ENCODE data around the gene TBC1D23. TPM values are rescaled to one million over a fixed set of nuclear protein-coding genes. Genes with fewer than 3 reads are reported as not detected.
"Not testable (repeated sequence)": the region's sequence is repeated elsewhere in the genome, so short reads cannot be mapped to it uniquely, and the experiment has no call there.

TBC1D23 gene
- polyA plus RNA-seq, 1 of the 3 experiments (the other 2 are of a cell fraction): 6.7 TPM

GRCh38 chr3:100325827-100326226 lies 65.0 kb downstream of the TBC1D23 start:
- H3K27ac ChIP-seq (ENCODE audit: low read depth in 2 of 2, low read length in 1 of 2): no peak overlapping the region
- H2AFZ ChIP-seq (ENCODE audit: low read depth): no peak overlapping the region
- H3K4me2 ChIP-seq: no peak overlapping the region
- H3K79me2 ChIP-seq (ENCODE audit: insufficient read depth): no peaks in the 10 kb centered on the region
- peaks cover 24 to 44% of the 10 kb centered on the region in 2 experiments for H3K36me3 ChIP-seq (replicated peaks in 1 of 2; ENCODE audit: control insufficient read depth in 1 of 2, insufficient read depth in 2 of 2, low read length in 1 of 2)
- no peak for DNase-seq
- H3K9me3 ChIP-seq: no peaks in the 10 kb centered on the region
- no peaks in the 10 kb centered on the region for H3K9me2 ChIP-seq
- H3K4me3 ChIP-seq (ENCODE audit: low read depth in 2 of 2, low read length in 1 of 2): no peak overlapping the region
- POLR2A ChIA-PET: no interaction called here
- TF ChIP-seq MAX (IDR thresholded peaks at IDR 0.05; ENCODE audit: low read depth): no peak
- no peak for TF ChIP-seq GATA2 (CRISPR knock-in tag; IDR thresholded peaks at IDR 0.05)
- CTCF ChIA-PET: no interaction called here
- H3F3A ChIP-seq (replicated peaks; ENCODE audit: insufficient read depth): peaks cover 6% of the 10 kb centered on the region
- H3K27me3 ChIP-seq (ENCODE audit: insufficient read depth): no peaks in the 10 kb centered on the region
- H3K9ac ChIP-seq: no peak overlapping the region
- no peaks in the 10 kb centered on the region for H4K20me1 ChIP-seq (ENCODE audit: insufficient read depth)
- H3K4me1 ChIP-seq (ENCODE audit: control insufficient read depth in 1 of 2, insufficient read depth in 2 of 2, low read depth in 1 of 2, low read length in 1 of 2): peaks cover 0 to 2% of the 10 kb centered on the region in 2 experiments; a peak in 1 of 4 replicates

DNA sequence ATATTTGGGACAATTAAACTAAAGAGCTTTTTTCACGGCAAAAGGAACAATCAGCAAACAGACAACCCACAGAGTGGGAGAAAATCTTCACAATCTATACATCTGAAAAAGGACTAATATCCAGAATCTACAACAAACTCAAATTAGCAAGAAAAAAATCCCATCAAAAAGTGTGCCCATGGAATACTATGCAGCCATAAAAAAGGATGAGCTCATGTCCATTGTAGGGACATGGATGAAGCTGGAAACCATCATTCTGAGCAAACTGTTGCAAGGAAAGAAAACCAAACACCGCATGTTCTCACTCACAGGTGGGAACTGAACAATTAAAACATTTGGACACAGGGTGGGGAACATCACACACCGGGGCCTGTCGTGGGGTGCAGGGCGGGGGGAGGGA lies 66.6 kb downstream of the TBC1D23 start:
- H3K79me2 ChIP-seq (ENCODE audit: insufficient read depth): not testable (repeated sequence)
- CTCF ChIA-PET: interaction anchor here (0.8 kb wide), 1 partner anchor 13 kb away, joined by 3 read pairs; no protein-coding TSS in a partner anchor

GRCh38 chr3:100329800-100330489 lies 69.2 kb downstream of the TBC1D23 start:
- POLR2A ChIA-PET: no interaction called here
- H3K9ac ChIP-seq: no peak overlapping the region
- no peak overlapping the region for H3K4me2 ChIP-seq
- DNase-seq: no peak
- H3K36me3 ChIP-seq (replicated peaks in 1 of 2; ENCODE audit: control insufficient read depth in 1 of 2, insufficient read depth in 2 of 2, low read length in 1 of 2): peaks cover 5 to 23% of the 10 kb centered on the region in 2 experiments
- CTCF ChIA-PET: interaction anchor here (1.5 to 2.9 kb wide), 2 partner anchors 13 to 30 kb away, joined by 4 to 14 read pairs; no protein-coding TSS in a partner anchor
- 71% methylated on average over 4 of the region's 4 CpGs for WGBS (ENCODE audit: low lambda C conversion rate)
- H4K20me1 ChIP-seq (ENCODE audit: insufficient read depth): no peaks in the 10 kb centered on the region
- H3K27ac ChIP-seq (ENCODE audit: low read depth in 2 of 2, low read length in 1 of 2): no peak overlapping the region
- peaks cover 0 to 4% of the 10 kb centered on the region in 2 experiments; a peak in 1 of 4 replicates for H3K4me1 ChIP-seq (ENCODE audit: control insufficient read depth in 1 of 2, insufficient read depth in 2 of 2, low read depth in 1 of 2, low read length in 1 of 2)
- H2AFZ ChIP-seq (ENCODE audit: low read depth): no peak overlapping the region
- no peaks in the 10 kb centered on the region for H3K9me2 ChIP-seq
- H3K27me3 ChIP-seq (ENCODE audit: insufficient read depth): no peaks in the 10 kb centered on the region
- no peak overlapping the region for H3K4me3 ChIP-seq (ENCODE audit: low read depth in 2 of 2, low read length in 1 of 2)
- no peaks in the 10 kb centered on the region for H3K9me3 ChIP-seq
- no peaks in the 10 kb centered on the region for H3F3A ChIP-seq (replicated peaks; ENCODE audit: insufficient read depth)
- H3K79me2 ChIP-seq (ENCODE audit: insufficient read depth): no peaks in the 10 kb centered on the region
- TF ChIP-seq MEF2A (IDR thresholded peaks at IDR 0.05; ENCODE audit: borderline replicate concordance, low read depth) (no peak), POLR2AphosphoS5 (IDR thresholded peaks at IDR 0.05; ENCODE audit: low read depth, low read length) (no peak), GATA2 (CRISPR knock-in tag; IDR thresholded peaks at IDR 0.05) (no peak), CHD2 (IDR thresholded peaks at IDR 0.05; ENCODE audit: low read length, partially characterized antibody) (no peak), RFX5 (IDR thresholded peaks at IDR 0.05; ENCODE audit: low read length) (no peak), MXI1 (IDR thresholded peaks at IDR 0.05; ENCODE audit: low read depth, low read length) (no peak), EP300 (IDR thresholded peaks at IDR 0.05; ENCODE audit: borderline replicate concordance in 1 of 2, low read depth in 1 of 2, low read length in 1 of 2) (no peak), TCF12 (IDR thresholded peaks at IDR 0.05) (no peak), SMC3 (IDR thresholded peaks at IDR 0.05; ENCODE audit: low read depth, low read length) (no peak), USF1 (IDR thresholded peaks at IDR 0.05; ENCODE audit: borderline replicate concordance, low read depth) (no peak), SIN3A (IDR thresholded peaks at IDR 0.05; ENCODE audit: borderline replicate concordance, low read depth, low read length) (no peak), YY1 (IDR thresholded peaks at IDR 0.05; ENCODE audit: low read depth) (no peak), CTCF (IDR thresholded peaks at IDR 0.05) (no peak), GABPA (IDR thresholded peaks at IDR 0.05; ENCODE audit: low read depth) (no peak)

More for the DNA sequence above, 66.6 kb downstream of the TBC1D23 start:
- 94% methylated on average over 5 of the region's 5 CpGs for WGBS (ENCODE audit: low lambda C conversion rate)
- H3K9me3 ChIP-seq; H3K9me2 ChIP-seq; H3K4me2 ChIP-seq; H4K20me1 ChIP-seq (ENCODE audit: insufficient read depth); H3K27ac ChIP-seq (ENCODE audit: low read depth in 2 of 2, low read length in 1 of 2); H3K4me1 ChIP-seq (ENCODE audit: control insufficient read depth in 1 of 2, insufficient read depth in 2 of 2, low read depth in 1 of 2, low read length in 1 of 2); H3K4me3 ChIP-seq (ENCODE audit: low read depth in 2 of 2, low read length in 1 of 2); H3F3A ChIP-seq (replicated peaks; ENCODE audit: insufficient read depth); POLR2A ChIA-PET; H3K9ac ChIP-seq; H2AFZ ChIP-seq (ENCODE audit: low read depth); H3K27me3 ChIP-seq (ENCODE audit: insufficient read depth); DNase-seq: not testable (repeated sequence)
- peaks cover 16 to 38% of the 10 kb centered on the region in 2 experiments for H3K36me3 ChIP-seq (replicated peaks in 1 of 2; ENCODE audit: control insufficient read depth in 1 of 2, insufficient read depth in 2 of 2, low read length in 1 of 2)
